Left renal cortex interstitium (tissue), 4 donors: ENCODE measurements around the gene SH3PXD2B. TPM values are rescaled to one million over a fixed set of nuclear protein-coding genes. Genes with fewer than 3 reads are reported as not detected.
"Not testable (repeated sequence)": the region's sequence is repeated elsewhere in the genome, so short reads cannot be mapped to it uniquely, and the experiment has no call there.

Source experiments
- DNase-seq, 4 donors: peaks; one replicate each; pipeline ENCODE4 v3.0.0-alpha.2; 2013; ENCODE audit warnings: low read depth in 4 of 4, low spot score in 2 of 4, missing footprints in 1 of 4
- polyA plus RNA-seq, 4 donors: library from polyadenylated mRNA; unstranded; fragments of 120-200 nt; gene quantifications; one replicate each; pipeline ENCODE4 v1.2.1, GENCODE V29; 2013; ENCODE audit not compliant: insufficient read length in 4 of 4

The SH3PXD2B gene
- polyA plus RNA-seq, 4 donors, result 27.1 to 32.6 (median 31.7) TPM

GRCh38 chr5:172421020-172421419 is 33.3 kb downstream of the SH3PXD2B start:
- no peak for DNase-seq

GRCh38 chr5:172420235-172420939 is 33.9 kb downstream of the SH3PXD2B start:
- no peak for DNase-seq

- DNase-seq, result no peak
These were observed 35.2 kb downstream of the SH3PXD2B start for GRCh38 chr5:172418862-172419814.

- peak in 1 of 4 donors; percentile 47 for DNase-seq
These were observed 36.2 kb downstream of the SH3PXD2B start for GRCh38 chr5:172417983-172418630.

- DNase-seq, result no peak
These were observed 37.0 kb downstream of the SH3PXD2B start for GRCh38 chr5:172417130-172417841.

- DNase-seq, result no peak
These were observed 38.7 kb downstream of the SH3PXD2B start for GRCh38 chr5:172415362-172416275.

GRCh38 chr5:172414531-172415361 is 39.6 kb downstream of the SH3PXD2B start:
- DNase-seq, result no peak

- no peak for DNase-seq
These were observed 40.6 kb downstream of the SH3PXD2B start for GRCh38 chr5:172413601-172414171.

- no peak for DNase-seq
These were observed 41.5 kb downstream of the SH3PXD2B start for GRCh38 chr5:172412724-172413286.

GRCh38 chr5:172411484-172412072 is 42.7 kb downstream of the SH3PXD2B start:
- no peak for DNase-seq

GRCh38 chr5:172410662-172411483 is 43.5 kb downstream of the SH3PXD2B start:
- DNase-seq, result no peak

- DNase-seq, result no peak
These were observed 44.2 kb downstream of the SH3PXD2B start for GRCh38 chr5:172410160-172410559.

GRCh38 chr5:172409477-172409876 is 44.8 kb downstream of the SH3PXD2B start:
- DNase-seq, result not testable (repeated sequence)

- DNase-seq, result no peak
These were observed 46.5 kb downstream of the SH3PXD2B start for GRCh38 chr5:172407822-172408221.

- no peak for DNase-seq
These were observed 47.1 kb downstream of the SH3PXD2B start for GRCh38 chr5:172407241-172407691.
